Activated CD8-positive, alpha-beta memory T cell treated with anti-CD3 and anti-CD28 coated beads for 36 hours (primary cell): ENCODE results near the gene GAS7. TPM values are rescaled to one million over a fixed set of nuclear protein-coding genes. Genes with fewer than 3 reads are reported as not detected.

Source experiments
- total RNA-seq, 2 experiments: library from RNA; stranded (reverse); gene quantifications; one replicate each; pipeline ENCODE4 v1.2.3, GENCODE V29; 2021

GAS7 gene
- total RNA-seq, 2 experiments from 2014 or later, result 1.3 to 1.5 TPM

Other genes starting within 250 kb of the GAS7 start
- not detected for gene MYH13, start 174.4 kb upstream of the GAS7 start, total RNA-seq
- not detected for gene MYH8, start 223.3 kb upstream of the GAS7 start, total RNA-seq